Natural killer cell (primary cell): ENCODE results near the gene KCNE5. TPM values are rescaled to one million over a fixed set of nuclear protein-coding genes. Genes with fewer than 3 reads are reported as not detected.
"Not testable (repeated sequence)": the region's sequence is repeated elsewhere in the genome, so short reads cannot be mapped to it uniquely, and the experiment has no call there.

Experiments used
- ATAC-seq, 3 donors: fragments of 150-1000 bp in 2 of 3; fragments of 200-7000 bp in 1 of 3; cut with Tn5 transposase; 1 replicate in 1 of 3; 2 replicates in 2 of 3; pipeline ENCODE4 v1.10.0; 2021; ENCODE audit warnings: mild to moderate bottlenecking in 2 of 3, moderate library complexity in 2 of 3
- DNase-seq, 2 donors: peaks; one replicate each; pipeline versions ENCODE4 v3.0.0 to v3.0.0-alpha.2; 2013 to 2021; ENCODE audit warnings: mixed read lengths in 1 of 2
- H3K27ac ChIP-seq: one replicate; pipeline ENCODE4 v1.5.1; 2013; ENCODE audit warnings: mild to moderate bottlenecking, low read length
- H3K27me3 ChIP-seq: one replicate; pipeline ENCODE4 v1.6.1; 2013; ENCODE audit warnings: low read length; ENCODE audit not compliant: control insufficient read depth, insufficient read depth
- H3K36me3 ChIP-seq: one replicate; pipeline ENCODE4 v1.6.1; 2013; ENCODE audit warnings: low read length; ENCODE audit not compliant: control insufficient read depth, insufficient read depth
- H3K4me1 ChIP-seq: one replicate; pipeline ENCODE4 v1.6.1; 2013; ENCODE audit warnings: low read length; ENCODE audit not compliant: control insufficient read depth, insufficient read depth
- H3K4me3 ChIP-seq: one replicate; pipeline ENCODE4 v1.5.1; 2013; ENCODE audit warnings: low read length
- H3K9me3 ChIP-seq: one replicate; pipeline ENCODE4 v1.6.1; 2013; ENCODE audit warnings: low read length; ENCODE audit not compliant: control insufficient read depth, insufficient read depth
- H3K27ac Mint-ChIP-seq, 2 donors: one replicate each; pipeline ENCODE4 v1.8.0; 2022; ENCODE audit warnings: mild to moderate bottlenecking in 2 of 2, mixed read lengths in 2 of 2, moderate library complexity in 1 of 2
- H3K27me3 Mint-ChIP-seq, 2 donors: one replicate each; pipeline ENCODE4 v1.8.0; 2022; ENCODE audit warnings: low read depth in 2 of 2, mixed read lengths in 2 of 2
- H3K36me3 Mint-ChIP-seq: one replicate; pipeline ENCODE4 v1.8.0; 2022; ENCODE audit warnings: mixed read lengths
- H3K4me1 Mint-ChIP-seq, 2 donors: one replicate each; pipeline ENCODE4 v1.8.0; 2022; ENCODE audit warnings: mixed read lengths in 2 of 2
- H3K4me3 Mint-ChIP-seq: one replicate; pipeline ENCODE4 v1.8.0; 2022; ENCODE audit warnings: mild to moderate bottlenecking, moderate library complexity, mixed read lengths
- H3K9me3 Mint-ChIP-seq, 2 donors: one replicate each; pipeline ENCODE4 v1.8.0; 2022; ENCODE audit warnings: mixed read lengths in 2 of 2
- CTCF ChIP-seq: fragments of 200-600 bp; IDR thresholded peaks from one replicate; pipeline ENCODE4 v1.8.0; 2022; ENCODE audit warnings: antibody characterized with exemption
- WGBS: methylation state at CpG from one replicate; pipeline ENCODE4 v1.1.7; 2013; ENCODE audit warnings: missing lambda C conversion rate; ENCODE audit not compliant: insufficient coverage; 5-methylcytosine and 5-hydroxymethylcytosine counted together
- intact Hi-C: fragments of 100-400 bp; cut with micrococcal nuclease; formaldehyde crosslinking; loops from one replicate; pipeline ENCODE4 v1.14.2; 2022
- total RNA-seq, 4 donors: library from RNA; stranded (reverse); fragments of 120-200 nt in 1 of 4; gene quantifications; one replicate each; pipeline versions ENCODE4 v1.2.3 to v1.2.4, GENCODE V29; 2013 to 2022

The KCNE5 gene
- total RNA-seq, 3 donors from 2014 or later (not counting 1 experiment from before 2014, with no cell fraction given), result 0.47 to 1.1 (median 1.1) TPM

DNA sequence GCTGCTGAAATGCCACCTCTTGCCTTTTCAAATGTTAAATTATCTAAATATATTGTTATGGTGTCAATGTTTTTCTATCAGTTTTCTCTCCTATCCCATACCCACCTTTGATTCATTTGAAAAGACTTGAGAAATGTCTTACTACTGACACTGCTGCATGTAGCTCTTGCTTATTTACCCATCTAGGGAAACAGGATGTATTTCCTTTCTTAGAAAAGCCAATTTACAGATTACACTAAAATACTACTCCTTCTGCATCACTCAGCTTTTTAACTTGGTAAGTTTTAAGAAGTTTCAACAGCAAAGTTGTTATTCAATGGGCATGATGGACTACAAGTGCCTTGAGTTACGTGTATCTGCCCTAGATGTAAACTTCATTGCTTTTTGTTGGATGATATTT is 13.2 kb upstream of the KCNE5 start:
- intact Hi-C loops, result no loop called here
- Histone ChIP-seq H3K27ac (no peak overlapping the region), H3K36me3 (no peaks in the 10 kb centered on the region), H3K4me3 (no peak overlapping the region), H3K9me3 (no peaks in the 10 kb centered on the region), H3K27me3 (no peaks in the 10 kb centered on the region), H3K4me1 (no peaks in the 10 kb centered on the region)
- 100% methylated on average over 1 of the region's 1 CpG for WGBS
- Mint-ChIP-seq H3K4me3 (no peak overlapping the region), H3K9me3 (no peaks in the 10 kb centered on the region), H3K27me3 (no peaks in the 10 kb centered on the region), H3K4me1 (no peaks in the 10 kb centered on the region), H3K36me3 (no peaks in the 10 kb centered on the region), H3K27ac (peak overlapping the region; percentile 19 to 31)
- ATAC-seq (no peak), DNase-seq (no peak)
- no peak for TF ChIP-seq CTCF

GRCh38 chrX:109637477-109637876 is 12.5 kb upstream of the KCNE5 start:
- H3K36me3 ChIP-seq, result not testable (repeated sequence)

GRCh38 chrX:109635146-109635545 is 10.2 kb upstream of the KCNE5 start:
- no peaks in the 10 kb centered on the region for H3K36me3 Mint-ChIP-seq
- DNase-seq, result peak in 1 of 2 donors; percentile 29
- 37% methylated on average over 3 of the region's 3 CpGs for WGBS
- H3K27me3 Mint-ChIP-seq, result no peaks in the 10 kb centered on the region
- no peaks in the 10 kb centered on the region for H3K9me3 Mint-ChIP-seq
- no peak overlapping the region for H3K27ac Mint-ChIP-seq
- Histone ChIP-seq H3K36me3 (no peaks in the 10 kb centered on the region), H3K4me1 (no peaks in the 10 kb centered on the region), H3K27me3 (no peaks in the 10 kb centered on the region), H3K9me3 (no peaks in the 10 kb centered on the region), H3K27ac (no peak overlapping the region), H3K4me3 (no peak overlapping the region)
- TF ChIP-seq CTCF, result peak; percentile 53
- intact Hi-C loops, result loop anchor here (1.0 kb wide), 1 partner anchor 150 kb away; no protein-coding TSS in a partner anchor
- peak in 2 of 3 donors; percentile 59 to 61 for ATAC-seq
- no peaks in the 10 kb centered on the region for H3K4me1 Mint-ChIP-seq
- H3K4me3 Mint-ChIP-seq, result no peak overlapping the region

More at GRCh38 chrX:109637477-109637876, 12.5 kb upstream of the KCNE5 start:
- intact Hi-C loops, H3K4me1 Mint-ChIP-seq, H3K36me3 Mint-ChIP-seq, H3K4me3 Mint-ChIP-seq, H3K27me3 ChIP-seq, DNase-seq, H3K27ac ChIP-seq, H3K27ac Mint-ChIP-seq, H3K9me3 ChIP-seq, H3K4me3 ChIP-seq, ATAC-seq, H3K9me3 Mint-ChIP-seq, H3K27me3 Mint-ChIP-seq, H3K4me1 ChIP-seq: not testable (repeated sequence)
- WGBS, result 100% methylated on average over 1 of the region's 2 CpGs

DNA sequence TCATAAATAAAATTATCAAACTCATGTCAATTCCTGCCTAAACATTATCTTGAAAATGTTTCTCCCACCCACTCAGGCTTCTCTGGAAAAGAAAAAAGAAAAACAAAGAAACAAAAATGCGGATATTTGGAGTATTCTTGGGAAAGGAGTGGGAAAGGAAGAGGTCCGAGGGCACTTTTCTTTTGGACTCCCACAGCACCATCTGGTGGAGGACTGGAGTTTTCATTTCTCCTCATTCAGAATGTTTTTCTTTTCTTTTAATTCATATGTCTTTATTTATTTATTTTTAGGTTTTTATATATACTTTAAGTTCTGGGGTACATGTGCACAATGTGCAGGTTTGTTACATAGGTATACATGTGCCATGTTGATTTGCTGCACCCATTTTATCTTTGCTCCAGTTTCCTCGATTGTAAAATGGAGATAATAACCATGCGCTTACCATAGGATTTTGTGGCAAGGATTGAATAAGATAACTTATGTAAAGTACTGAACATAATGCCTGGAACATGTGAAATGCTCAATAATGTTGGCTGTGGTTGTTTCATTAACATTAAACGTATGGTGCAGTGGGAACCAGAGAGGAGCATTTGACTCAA is 8.0 kb upstream of the KCNE5 start:
- no peaks in the 10 kb centered on the region for H3K9me3 ChIP-seq
- Mint-ChIP-seq H3K9me3 (no peaks in the 10 kb centered on the region), H3K4me1 (no peaks in the 10 kb centered on the region), H3K36me3 (no peaks in the 10 kb centered on the region), H3K27me3 (no peaks in the 10 kb centered on the region), H3K4me3 (no peak overlapping the region), H3K27ac (no peak overlapping the region)
- H3K36me3 ChIP-seq, result no peaks in the 10 kb centered on the region
- H3K4me3 ChIP-seq, result no peak overlapping the region
- TF ChIP-seq CTCF, result peak; percentile 51
- no peak overlapping the region for H3K27ac ChIP-seq
- peak in 1 of 2 donors; percentile 4 for DNase-seq
- intact Hi-C loops, result no loop called here
- ATAC-seq, result no peak
- 86% methylated on average over 2 of the region's 5 CpGs for WGBS
- no peaks in the 10 kb centered on the region for H3K4me1 ChIP-seq
- H3K27me3 ChIP-seq, result no peaks in the 10 kb centered on the region
